GM21786 (cell line): ENCODE results near the gene KSR2.
"Not testable (repeated sequence)": the region's sequence is repeated elsewhere in the genome, so short reads cannot be mapped to it uniquely, and the experiment has no call there.

Experiments used
- ATAC-seq: cut with Tn5 transposase; IDR thresholded peaks from one replicate; pipeline ENCODE4 v1.9.1; 2021; ENCODE audit not compliant: unreplicated experiment

Gene KSR2

GRCh38 chr12:117968826-117969659 is at the start of gene KSR2:
Gene KSR2, minus strand, starts transcription at chr12:117968990. Its CDS starts 735 bp downstream, at chr12:117968255.
- no peak for ATAC-seq

GRCh38 chr12:118017926-118018325 is 49.1 kb upstream of the KSR2 start:
- no peak for ATAC-seq

- peak; percentile 98 for ATAC-seq
Observed at GRCh38 chr12:118016424-118017264, 47.9 kb upstream of the KSR2 start, which contains the start of gene RFC5. Gene RFC5, plus strand, starts transcription at chr12:118016703. Its CDS starts 125 bp downstream, at chr12:118016828.

- ATAC-seq, result no peak
Observed at GRCh38 chr12:118015944-118016343, 47.2 kb upstream of the KSR2 start.

GRCh38 chr12:118015306-118015705 is 46.5 kb upstream of the KSR2 start:
- ATAC-seq, result no peak

GRCh38 chr12:118013283-118013682 is 44.5 kb upstream of the KSR2 start:
- no peak for ATAC-seq

- no peak for ATAC-seq
Observed at GRCh38 chr12:118011961-118012360, 43.2 kb upstream of the KSR2 start.

GRCh38 chr12:118011377-118011776 is 42.6 kb upstream of the KSR2 start:
- ATAC-seq, result no peak

GRCh38 chr12:118010903-118011302 is 42.1 kb upstream of the KSR2 start:
- ATAC-seq, result no peak

- ATAC-seq, result not testable (repeated sequence)
Observed at GRCh38 chr12:117999806-118000205, 31.0 kb upstream of the KSR2 start.

GRCh38 chr12:117998719-117999118 is 29.9 kb upstream of the KSR2 start:
- ATAC-seq, result no peak

GRCh38 chr12:117994551-117995438 is 26.0 kb upstream of the KSR2 start:
- ATAC-seq, result no peak

GRCh38 chr12:117986705-117987469 is 18.1 kb upstream of the KSR2 start:
- ATAC-seq, result no peak

- ATAC-seq, result no peak
Observed at GRCh38 chr12:117985182-117985581, 16.4 kb upstream of the KSR2 start.

- ATAC-seq, result no peak
Observed at GRCh38 chr12:117981267-117981666, 12.5 kb upstream of the KSR2 start.

GRCh38 chr12:117980616-117981015 is 11.8 kb upstream of the KSR2 start:
- ATAC-seq, result no peak

GRCh38 chr12:117977373-117977772 is 8.6 kb upstream of the KSR2 start:
- no peak for ATAC-seq

- no peak for ATAC-seq
Observed at GRCh38 chr12:117975006-117975405, 6.2 kb upstream of the KSR2 start.

- ATAC-seq, result no peak
Observed at GRCh38 chr12:117972301-117972700, 3.5 kb upstream of the KSR2 start.

- no peak for ATAC-seq
Observed at GRCh38 chr12:117970334-117970733, 1.5 kb upstream of the KSR2 start.
